ENCODE measurements around the gene SMIM8. TPM values are rescaled to one million over a fixed set of nuclear protein-coding genes. Genes with fewer than 3 reads are reported as not detected.

The SMIM8 gene
- total RNA-seq, 1 donor from 2014 or later, result 5.6 TPM

DNA sequence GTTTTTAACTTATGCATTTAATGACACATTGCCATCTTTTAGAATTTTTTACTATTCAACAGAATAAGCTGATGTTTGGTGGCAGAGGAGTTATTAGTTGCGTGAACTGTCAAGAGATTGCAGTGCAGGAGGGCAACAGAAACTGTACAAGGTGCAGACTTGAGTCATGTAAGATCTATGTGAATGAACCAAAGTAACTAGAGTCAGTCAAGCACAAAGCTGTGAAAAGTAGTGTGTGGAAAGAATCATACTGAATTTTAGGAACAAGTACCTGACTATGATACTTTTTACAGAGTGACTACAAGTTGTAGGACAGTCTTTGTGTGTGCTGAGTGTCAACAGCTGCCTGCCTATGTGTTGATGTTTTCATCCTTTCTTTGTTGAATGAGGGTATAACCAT is 19.5 kb downstream of the SMIM8 start:
- intact Hi-C loops (cut with DNase I), result no loop called here

GRCh38 chr6:87342829-87343228 is 20.4 kb downstream of the SMIM8 start:
- Histone ChIP-seq H3K4me1 (no peaks in the 10 kb centered on the region), H3K4me3 (no peak overlapping the region), H3K27me3 (no peaks in the 10 kb centered on the region), H3K36me3 (no peaks in the 10 kb centered on the region), H3K27ac (no peak overlapping the region), H3K9me3 (no peaks in the 10 kb centered on the region)
- no peak for DNase-seq (ENCODE audit: extremely low spot score in 2 of 2)
- no peak for TF ChIP-seq POLR2AphosphoS5 (IDR thresholded peaks at IDR 0.05; ENCODE audit: insufficient read depth in 1 of 2, low read depth in 1 of 2)
- TF ChIP-seq POLR2A (IDR thresholded peaks at IDR 0.05), result no peak
- TF ChIP-seq, protein P1, sequence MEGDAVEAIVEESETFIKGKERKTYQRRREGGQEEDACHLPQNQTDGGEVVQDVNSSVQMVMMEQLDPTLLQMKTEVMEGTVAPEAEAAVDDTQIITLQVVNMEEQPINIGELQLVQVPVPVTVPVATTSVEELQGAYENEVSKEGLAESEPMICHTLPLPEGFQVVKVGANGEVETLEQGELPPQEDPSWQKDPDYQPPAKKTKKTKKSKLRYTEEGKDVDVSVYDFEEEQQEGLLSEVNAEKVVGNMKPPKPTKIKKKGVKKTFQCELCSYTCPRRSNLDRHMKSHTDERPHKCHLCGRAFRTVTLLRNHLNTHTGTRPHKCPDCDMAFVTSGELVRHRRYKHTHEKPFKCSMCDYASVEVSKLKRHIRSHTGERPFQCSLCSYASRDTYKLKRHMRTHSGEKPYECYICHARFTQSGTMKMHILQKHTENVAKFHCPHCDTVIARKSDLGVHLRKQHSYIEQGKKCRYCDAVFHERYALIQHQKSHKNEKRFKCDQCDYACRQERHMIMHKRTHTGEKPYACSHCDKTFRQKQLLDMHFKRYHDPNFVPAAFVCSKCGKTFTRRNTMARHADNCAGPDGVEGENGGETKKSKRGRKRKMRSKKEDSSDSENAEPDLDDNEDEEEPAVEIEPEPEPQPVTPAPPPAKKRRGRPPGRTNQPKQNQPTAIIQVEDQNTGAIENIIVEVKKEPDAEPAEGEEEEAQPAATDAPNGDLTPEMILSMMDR (IDR thresholded peaks at IDR 0.05), result no peak
- intact Hi-C loops (cut with DNase I), result no loop called here

More for the DNA sequence above, 19.5 kb downstream of the SMIM8 start:
- no peaks in the 10 kb centered on the region for H3K4me1 ChIP-seq
- H3K27ac ChIP-seq, result no peak overlapping the region
- no peaks in the 10 kb centered on the region for H3K9me3 ChIP-seq
- no peak for DNase-seq (ENCODE audit: extremely low spot score in 2 of 2)
- no peak overlapping the region for H3K4me3 ChIP-seq
- TF ChIP-seq, protein P1 (IDR thresholded peaks at IDR 0.05), result no peak
- TF ChIP-seq POLR2A (IDR thresholded peaks at IDR 0.05) (no peak), POLR2AphosphoS5 (IDR thresholded peaks at IDR 0.05; ENCODE audit: insufficient read depth in 1 of 2, low read depth in 1 of 2) (no peak)
- no peaks in the 10 kb centered on the region for H3K36me3 ChIP-seq
- H3K27me3 ChIP-seq, result no peaks in the 10 kb centered on the region

DNA sequence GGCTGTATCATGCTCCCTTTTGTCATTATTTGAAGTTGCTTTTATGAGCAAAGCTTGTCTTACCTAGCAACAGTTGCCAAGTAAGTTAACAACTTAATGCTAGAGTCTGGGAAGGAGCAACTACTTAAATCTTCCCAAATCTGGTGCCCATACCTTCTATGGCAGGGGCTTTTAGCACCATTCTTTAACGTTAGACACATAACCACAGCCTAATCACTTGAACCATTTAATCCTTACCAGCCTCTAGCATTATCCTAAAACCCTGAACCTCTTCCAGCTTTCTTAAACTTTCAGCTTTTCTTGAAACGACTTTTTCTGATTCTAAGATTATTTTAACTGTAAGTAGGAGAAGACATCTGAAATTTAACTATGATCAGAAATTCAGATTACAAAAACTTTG is 22.3 kb downstream of the SMIM8 start, which contains the start of gene C6orf163:
C6orf163 (plus strand) TSS at position 83 of the 400 bp plus-strand sequence; CDS start at position 370, 287 bp downstream.
- Histone ChIP-seq H3K4me1 (no peaks in the 10 kb centered on the region), H3K4me3 (no peak within 1 kb of the TSS), H3K27me3 (no peaks in the 10 kb centered on the region), H3K36me3 (no peaks in the 10 kb centered on the region), H3K27ac (no peak within 1 kb of the TSS), H3K9me3 (no peaks in the 10 kb centered on the region)
- no peak for TF ChIP-seq POLR2A (IDR thresholded peaks at IDR 0.05)
- TF ChIP-seq, protein P1 (IDR thresholded peaks at IDR 0.05), result no peak
- no peak for TF ChIP-seq POLR2AphosphoS5 (IDR thresholded peaks at IDR 0.05; ENCODE audit: insufficient read depth in 1 of 2, low read depth in 1 of 2)
- no peak for DNase-seq (ENCODE audit: extremely low spot score in 2 of 2)
- intact Hi-C loops (cut with DNase I), result no loop called here

DNA sequence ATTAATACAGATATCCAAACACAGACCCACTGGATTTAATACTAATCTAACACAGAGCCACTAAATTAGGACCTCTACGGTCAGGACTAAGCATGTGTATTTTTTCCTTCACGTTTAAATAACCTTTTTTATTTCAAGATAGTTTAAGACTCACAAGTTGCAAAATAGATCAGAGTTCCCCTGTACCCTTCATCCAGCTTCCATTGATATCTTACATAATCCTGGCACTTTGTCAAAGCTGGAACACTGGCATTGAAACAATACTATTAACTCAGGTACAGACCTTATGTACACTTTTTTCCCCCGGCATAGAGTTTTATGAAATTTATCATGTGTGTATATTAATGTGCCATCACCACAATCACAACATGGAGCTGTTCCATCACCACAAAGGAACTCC is 24.3 kb downstream of the SMIM8 start:
- no peaks in the 10 kb centered on the region for H3K4me1 ChIP-seq
- no peak overlapping the region for H3K4me3 ChIP-seq
- H3K36me3 ChIP-seq, result no peaks in the 10 kb centered on the region
- H3K9me3 ChIP-seq, result no peaks in the 10 kb centered on the region
- H3K27ac ChIP-seq, result no peak overlapping the region
- DNase-seq (ENCODE audit: extremely low spot score in 2 of 2), result no peak
- H3K27me3 ChIP-seq, result no peaks in the 10 kb centered on the region
- intact Hi-C loops (cut with DNase I), result no loop called here
- no peak for TF ChIP-seq POLR2A (IDR thresholded peaks at IDR 0.05)
- TF ChIP-seq, protein P1 (IDR thresholded peaks at IDR 0.05), result no peak
- TF ChIP-seq POLR2AphosphoS5 (IDR thresholded peaks at IDR 0.05; ENCODE audit: insufficient read depth in 1 of 2, low read depth in 1 of 2), result no peak

DNA sequence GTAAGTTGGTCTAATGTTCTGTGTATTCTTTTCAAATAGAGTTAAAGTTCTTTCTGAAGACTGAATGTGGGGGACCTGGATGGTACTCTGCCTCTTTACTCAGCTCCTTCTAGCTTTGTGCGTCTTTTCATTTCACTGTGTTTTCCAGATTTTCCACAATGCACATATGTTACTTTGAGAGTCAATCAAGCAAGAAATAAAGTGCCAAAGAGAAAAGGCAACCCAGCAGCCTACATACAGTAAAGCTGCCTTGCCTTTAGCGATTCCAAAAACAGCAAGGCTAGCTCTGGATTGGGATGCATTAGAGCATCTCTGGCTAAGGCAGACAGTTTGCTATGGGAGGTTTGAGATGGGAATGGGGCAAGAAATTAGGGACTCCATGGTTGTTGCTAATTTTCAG is 27.5 kb downstream of the SMIM8 start:
- H3K9me3 ChIP-seq, result no peaks in the 10 kb centered on the region
- intact Hi-C loops (cut with DNase I), result no loop called here
- no peaks in the 10 kb centered on the region for H3K4me1 ChIP-seq
- no peaks in the 10 kb centered on the region for H3K36me3 ChIP-seq
- no peak for DNase-seq (ENCODE audit: extremely low spot score in 2 of 2)
- H3K27me3 ChIP-seq, result no peaks in the 10 kb centered on the region
- H3K27ac ChIP-seq, result no peak overlapping the region
- H3K4me3 ChIP-seq, result no peak overlapping the region
- TF ChIP-seq, protein P1 (IDR thresholded peaks at IDR 0.05), result no peak
- TF ChIP-seq POLR2AphosphoS5 (IDR thresholded peaks at IDR 0.05; ENCODE audit: insufficient read depth in 1 of 2, low read depth in 1 of 2), result no peak
- TF ChIP-seq POLR2A (IDR thresholded peaks at IDR 0.05), result no peak
